ENCODE results near the gene UTF1. TPM values are rescaled to one million over a fixed set of nuclear protein-coding genes. Genes with fewer than 3 reads are reported as not detected.

UTF1 gene
- total RNA-seq, 1 donor from 2014 or later, result not detected

- no peaks in the 10 kb centered on the region for H3K4me1 Mint-ChIP-seq
- H3K27ac Mint-ChIP-seq, result no peak overlapping the region
- H3K4me3 Mint-ChIP-seq, result no peak overlapping the region
- DNase-seq (ENCODE audit: low spot score in 2 of 2, unreplicated experiment in 2 of 2), result no peak
- no peaks in the 10 kb centered on the region for H3K36me3 Mint-ChIP-seq
- no peaks in the 10 kb centered on the region for H3K9me3 Mint-ChIP-seq
- H3K27me3 Mint-ChIP-seq (ENCODE audit: low read depth), result peaks cover 6% of the 10 kb centered on the region
- no peak for TF ChIP-seq CTCF (IDR thresholded peaks at IDR 0.05; ENCODE audit: unreplicated experiment)
These were observed 39.4 kb downstream of the UTF1 start for GRCh38 chr10:133269367-133269766.

- Mint-ChIP-seq H3K27ac (no peak overlapping the region), H3K27me3 (ENCODE audit: low read depth) (peaks cover 1% of the 10 kb centered on the region), H3K36me3 (no peaks in the 10 kb centered on the region), H3K4me3 (no peak overlapping the region), H3K9me3 (no peaks in the 10 kb centered on the region), H3K4me1 (peaks cover 5% of the 10 kb centered on the region)
- no peak for DNase-seq (ENCODE audit: low spot score in 2 of 2, unreplicated experiment in 2 of 2)
- TF ChIP-seq CTCF (IDR thresholded peaks at IDR 0.05; ENCODE audit: unreplicated experiment), result no peak
These were observed 40.2 kb downstream of the UTF1 start for GRCh38 chr10:133270204-133270603.

GRCh38 chr10:133270773-133271297 lies 40.8 kb downstream of the UTF1 start:
- Mint-ChIP-seq H3K27me3 (ENCODE audit: low read depth) (peaks cover 6% of the 10 kb centered on the region), H3K27ac (no peak overlapping the region), H3K4me3 (no peak overlapping the region), H3K9me3 (no peaks in the 10 kb centered on the region), H3K36me3 (no peaks in the 10 kb centered on the region), H3K4me1 (peaks cover 7% of the 10 kb centered on the region)
- no peak for TF ChIP-seq CTCF (IDR thresholded peaks at IDR 0.05; ENCODE audit: unreplicated experiment)
- DNase-seq (ENCODE audit: low spot score in 2 of 2, unreplicated experiment in 2 of 2), result no peak

- Mint-ChIP-seq H3K27ac (no peak overlapping the region), H3K4me3 (no peak overlapping the region), H3K9me3 (no peaks in the 10 kb centered on the region), H3K4me1 (peaks cover 13% of the 10 kb centered on the region), H3K36me3 (no peaks in the 10 kb centered on the region), H3K27me3 (ENCODE audit: low read depth) (peaks cover 11% of the 10 kb centered on the region)
- no peak for DNase-seq (ENCODE audit: low spot score in 2 of 2, unreplicated experiment in 2 of 2)
- no peak for TF ChIP-seq CTCF (IDR thresholded peaks at IDR 0.05; ENCODE audit: unreplicated experiment)
These were observed 41.7 kb downstream of the UTF1 start for GRCh38 chr10:133271521-133272300.

GRCh38 chr10:133272301-133272963 lies 42.4 kb downstream of the UTF1 start:
- no peak overlapping the region for H3K27ac Mint-ChIP-seq
- TF ChIP-seq CTCF (IDR thresholded peaks at IDR 0.05; ENCODE audit: unreplicated experiment), result no peak
- no peak overlapping the region for H3K4me3 Mint-ChIP-seq
- H3K9me3 Mint-ChIP-seq, result no peaks in the 10 kb centered on the region
- H3K36me3 Mint-ChIP-seq, result no peaks in the 10 kb centered on the region
- peaks cover 11% of the 10 kb centered on the region for H3K27me3 Mint-ChIP-seq (ENCODE audit: low read depth)
- no peak for DNase-seq (ENCODE audit: low spot score in 2 of 2, unreplicated experiment in 2 of 2)
- peaks cover 13% of the 10 kb centered on the region for H3K4me1 Mint-ChIP-seq

Measured in mesothelial cell of epicardium (in vitro differentiated cells).